B cell (primary cell): ENCODE data around the gene ZNF408. TPM values are rescaled to one million over a fixed set of nuclear protein-coding genes. Genes with fewer than 3 reads are reported as not detected.

Experiments used
- ATAC-seq: fragments of 200-7000 bp; cut with Tn5 transposase; one replicate; pipeline ENCODE4 v1.10.0; 2021; ENCODE audit warnings: low read depth, mild to moderate bottlenecking, moderate number of reproducible peaks, moderate library complexity
- CTCF ChIA-PET: fragments of 350-600 bp; sonication (Branson Sonifier 250); formaldehyde crosslinking; loops from one replicate; lab custom pipeline; 2021; ENCODE audit warnings: antibody characterized with exemption, inconsistent platforms; lab: Charles Lee
- POLR2A ChIA-PET: fragments of 350-600 bp; sonication (Branson Sonifier 250); formaldehyde crosslinking; loops from one replicate; lab custom pipeline; 2021; ENCODE audit warnings: antibody characterized with exemption; lab: Charles Lee
- DNase-seq: peaks from one replicate; pipeline ENCODE4 v3.0.0; 2013
- H2AFZ ChIP-seq: 2 replicates; pipeline ENCODE4 v1.6.1; 2012; ENCODE audit warnings: mild to moderate bottlenecking, low read depth, low read length; ENCODE audit not compliant: insufficient read depth, poor library complexity, severe bottlenecking
- H3K27ac ChIP-seq, 2 donors: 1 replicate in 1 of 2; 2 replicates in 1 of 2; pipeline ENCODE4 v1.5.1; 2012 to 2013; ENCODE audit warnings: low read length in 2 of 2, mild to moderate bottlenecking in 2 of 2, moderate library complexity in 1 of 2
- H3K27me3 ChIP-seq, 4 experiments: fragments of 200-600 bp in 1 of 4; sonication (generic) in 1 of 4; replicated peaks in 1 of 4; 1 replicate in 2 of 4; 2 replicates in 2 of 4; pipeline versions ENCODE4 v1.6.1 to v1.7.0; 2013 to 2016; ENCODE audit warnings: low read length in 3 of 4, mild to moderate bottlenecking in 2 of 4, mixed read lengths in 1 of 4, moderate library complexity in 1 of 4; ENCODE audit not compliant: insufficient read depth in 4 of 4, control insufficient read depth in 3 of 4; ENCODE audit errors: control extremely low read depth in 1 of 4
- H3K36me3 ChIP-seq, 2 experiments: replicated peaks in 1 of 2; 1 replicate in 1 of 2; 2 replicates in 1 of 2; pipeline versions ENCODE4 v1.6.1 to v1.7.1; 2013; ENCODE audit warnings: low read length in 1 of 2; ENCODE audit not compliant: insufficient read depth in 2 of 2, control insufficient read depth in 1 of 2; ENCODE audit errors: control extremely low read depth in 1 of 2, extremely low read depth in 1 of 2
- H3K4me1 ChIP-seq, 2 donors: fragments of 200-600 bp in 1 of 2; sonication (generic) in 1 of 2; 1 replicate in 1 of 2; 2 replicates in 1 of 2; pipeline versions ENCODE4 v1.5.1 to v1.6.1; 2013 to 2017; ENCODE audit warnings: low read length in 2 of 2; ENCODE audit not compliant: control insufficient read depth in 2 of 2, insufficient read depth in 2 of 2
- H3K4me2 ChIP-seq: replicated peaks from 2 replicates; pipeline ENCODE3; 2012; ENCODE audit warnings: mild to moderate bottlenecking, low read depth, low read length; ENCODE audit not compliant: poor library complexity, severe bottlenecking
- H3K4me3 ChIP-seq, 5 experiments: fragments of 200-600 bp in 1 of 5; sonication (generic) in 1 of 5; 1 replicate in 3 of 5; 2 replicates in 2 of 5; pipeline versions ENCODE4 v1.5.1 to v1.7.0; 2011 to 2016; ENCODE audit warnings: low read length in 4 of 5, mild to moderate bottlenecking in 4 of 5, low read depth in 2 of 5, control low read depth in 1 of 5, moderate library complexity in 1 of 5; ENCODE audit not compliant: insufficient read depth in 1 of 5; ENCODE audit errors: control extremely low read depth in 1 of 5, extremely low read depth in 1 of 5
- H3K79me2 ChIP-seq: fragments of 200-600 bp; sonication (generic); one replicate; pipeline ENCODE4 v1.6.0; 2016; ENCODE audit warnings: low read length; ENCODE audit not compliant: control insufficient read depth, insufficient read depth
- H3K9ac ChIP-seq: fragments of 200-600 bp; sonication (generic); 2 replicates; pipeline ENCODE4 v1.6.1; 2017; ENCODE audit warnings: mild to moderate bottlenecking, low read length, moderate library complexity
- H3K9me3 ChIP-seq, 3 donors: one replicate each; pipeline versions ENCODE4 v1.6.1 to v1.7.1; 2013; ENCODE audit warnings: low read length in 2 of 3; ENCODE audit not compliant: control insufficient read depth in 2 of 3, insufficient read depth in 1 of 3; ENCODE audit errors: control extremely low read depth in 1 of 3
- H4K20me1 ChIP-seq: 2 replicates; pipeline ENCODE4 v1.6.0; 2012; ENCODE audit warnings: mild to moderate bottlenecking, low read length; ENCODE audit not compliant: insufficient read depth, control insufficient read depth, poor library complexity, severe bottlenecking
- H3K27ac Mint-ChIP-seq: one replicate; pipeline ENCODE4 v1.8.0; 2021; ENCODE audit warnings: mixed read lengths
- H3K27me3 Mint-ChIP-seq: one replicate; pipeline ENCODE4 v1.8.0; 2021; ENCODE audit warnings: mixed read lengths
- H3K4me1 Mint-ChIP-seq: one replicate; pipeline ENCODE4 v1.8.0; 2021; ENCODE audit warnings: mixed read lengths
- H3K4me3 Mint-ChIP-seq: one replicate; pipeline ENCODE4 v1.8.0; 2021; ENCODE audit warnings: mixed read lengths
- H3K9me3 Mint-ChIP-seq: one replicate; pipeline ENCODE4 v1.8.0; 2022; ENCODE audit warnings: mixed read lengths; ENCODE audit not compliant: insufficient read depth
- EZH2 ChIP-seq: IDR thresholded peaks from 2 replicates; pipeline ENCODE4 v1.6.1; 2012; ENCODE audit warnings: borderline replicate concordance, low read depth, mild to moderate bottlenecking, moderate library complexity, low read length; ENCODE audit not compliant: insufficient read depth, poor library complexity, severe bottlenecking
- WGBS: methylation state at CpG from one replicate; pipeline ENCODE4 v1.1.5; 2013; ENCODE audit warnings: missing lambda C conversion rate; ENCODE audit not compliant: insufficient coverage; 5-methylcytosine and 5-hydroxymethylcytosine counted together
- intact Hi-C: fragments of 100-400 bp; cut with micrococcal nuclease; formaldehyde crosslinking; loops from one replicate; pipeline ENCODE4 v1.10.0; 2022
- polyA plus RNA-seq: library from polyadenylated mRNA; depleted of rRNA; stranded (reverse); fragments of >200 nt; gene quantifications from 2 replicates; pipeline ENCODE4 v1.2.3, GENCODE V29; 2012
- total RNA-seq, 2 donors: library from RNA; stranded (reverse); fragments of 120-200 nt in 1 of 2; gene quantifications; 1 replicate in 1 of 2; 2 replicates in 1 of 2; pipeline versions ENCODE4 v1.2.3 to v1.2.4, GENCODE V29; 2013 to 2022
- TF ChIP-seq, protein P1 (sequence below): fragments of 200-600 bp; IDR thresholded peaks from one replicate; pipeline ENCODE4 v1.8.0; 2022; ENCODE audit warnings: antibody characterized with exemption, mild to moderate bottlenecking

ZNF408 gene
- total and polyA plus RNA-seq, 2 donors (not counting 1 experiment from before 2014, with no cell fraction given): 8.3 to 22.3 TPM

DNA sequence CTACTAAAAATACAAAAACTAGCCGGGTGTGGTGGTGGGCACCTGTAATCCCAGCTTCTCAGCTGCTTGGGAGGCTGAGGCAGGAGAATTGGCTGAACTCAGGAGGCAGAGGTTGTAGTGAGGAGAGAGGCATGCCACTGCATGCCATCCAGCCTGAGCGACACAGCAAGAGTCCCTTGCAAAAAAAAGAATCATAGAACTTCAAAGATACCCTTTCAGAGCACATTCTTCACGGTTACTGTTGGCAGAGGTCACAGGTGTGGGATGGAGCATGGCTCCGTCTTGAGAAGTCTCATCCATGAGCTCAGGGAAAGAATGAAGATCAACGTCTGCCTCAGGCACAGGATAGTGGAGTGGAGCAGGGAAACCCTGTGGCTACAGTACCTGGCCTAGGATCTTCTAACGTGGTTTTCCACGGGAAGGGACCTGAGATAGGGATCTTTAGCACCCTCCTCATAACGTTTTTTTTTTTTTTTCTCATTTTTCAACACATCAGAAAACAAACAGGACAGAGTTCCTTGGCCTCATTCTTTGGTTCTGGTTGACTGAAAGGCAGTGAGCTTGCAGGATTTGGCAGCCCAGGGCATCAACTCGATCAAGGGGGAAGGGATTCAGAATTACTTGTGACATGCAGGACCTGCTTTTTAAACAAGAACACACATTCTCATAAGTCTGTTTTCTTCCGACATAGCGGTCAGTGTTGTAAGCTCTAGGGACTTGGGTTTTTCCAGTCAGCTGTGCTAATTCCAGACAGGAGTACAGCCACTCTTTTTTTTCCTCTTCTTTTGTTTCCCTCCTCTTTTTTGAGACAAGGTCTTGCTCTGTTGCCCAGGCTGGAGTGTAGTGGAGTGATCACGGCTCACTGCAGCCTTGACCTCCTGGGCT is 41.0 kb downstream of the ZNF408 start:
- H3K4me1 Mint-ChIP-seq: no peaks in the 10 kb centered on the region
- H3K27ac ChIP-seq: no peak overlapping the region
- no peak for TF ChIP-seq EZH2
- TF ChIP-seq, protein P1, sequence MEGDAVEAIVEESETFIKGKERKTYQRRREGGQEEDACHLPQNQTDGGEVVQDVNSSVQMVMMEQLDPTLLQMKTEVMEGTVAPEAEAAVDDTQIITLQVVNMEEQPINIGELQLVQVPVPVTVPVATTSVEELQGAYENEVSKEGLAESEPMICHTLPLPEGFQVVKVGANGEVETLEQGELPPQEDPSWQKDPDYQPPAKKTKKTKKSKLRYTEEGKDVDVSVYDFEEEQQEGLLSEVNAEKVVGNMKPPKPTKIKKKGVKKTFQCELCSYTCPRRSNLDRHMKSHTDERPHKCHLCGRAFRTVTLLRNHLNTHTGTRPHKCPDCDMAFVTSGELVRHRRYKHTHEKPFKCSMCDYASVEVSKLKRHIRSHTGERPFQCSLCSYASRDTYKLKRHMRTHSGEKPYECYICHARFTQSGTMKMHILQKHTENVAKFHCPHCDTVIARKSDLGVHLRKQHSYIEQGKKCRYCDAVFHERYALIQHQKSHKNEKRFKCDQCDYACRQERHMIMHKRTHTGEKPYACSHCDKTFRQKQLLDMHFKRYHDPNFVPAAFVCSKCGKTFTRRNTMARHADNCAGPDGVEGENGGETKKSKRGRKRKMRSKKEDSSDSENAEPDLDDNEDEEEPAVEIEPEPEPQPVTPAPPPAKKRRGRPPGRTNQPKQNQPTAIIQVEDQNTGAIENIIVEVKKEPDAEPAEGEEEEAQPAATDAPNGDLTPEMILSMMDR: no peak
- H3K9ac ChIP-seq: no peak overlapping the region
- ATAC-seq (no peak), DNase-seq (no peak)
- no peak overlapping the region for H3K4me3 Mint-ChIP-seq
- H3K4me3 ChIP-seq: no peak overlapping the region
- H4K20me1 ChIP-seq: no peaks in the 10 kb centered on the region
- H3K27ac Mint-ChIP-seq: no peak overlapping the region
- no peaks in the 10 kb centered on the region for H3K9me3 Mint-ChIP-seq
- H3K27me3 ChIP-seq: no peaks in the 10 kb centered on the region
- H3K27me3 Mint-ChIP-seq: no peaks in the 10 kb centered on the region
- H3K36me3 ChIP-seq: peaks cover 2 to 42% of the 10 kb centered on the region in 2 experiments
- H2AFZ ChIP-seq: no peak overlapping the region
- 96% methylated on average over 3 of the region's 12 CpGs for WGBS
- intact Hi-C loops: no loop called here
- ChIA-PET POLR2A (no interaction called here), CTCF (interaction anchor here (0.7 kb wide), 1 partner anchor 9 kb away, joined by 3 read pairs; no protein-coding TSS in a partner anchor)
- no peaks in the 10 kb centered on the region for H3K79me2 ChIP-seq
- no peak overlapping the region for H3K4me2 ChIP-seq
- no peaks in the 10 kb centered on the region for H3K4me1 ChIP-seq
- no peaks in the 10 kb centered on the region for H3K9me3 ChIP-seq

DNA sequence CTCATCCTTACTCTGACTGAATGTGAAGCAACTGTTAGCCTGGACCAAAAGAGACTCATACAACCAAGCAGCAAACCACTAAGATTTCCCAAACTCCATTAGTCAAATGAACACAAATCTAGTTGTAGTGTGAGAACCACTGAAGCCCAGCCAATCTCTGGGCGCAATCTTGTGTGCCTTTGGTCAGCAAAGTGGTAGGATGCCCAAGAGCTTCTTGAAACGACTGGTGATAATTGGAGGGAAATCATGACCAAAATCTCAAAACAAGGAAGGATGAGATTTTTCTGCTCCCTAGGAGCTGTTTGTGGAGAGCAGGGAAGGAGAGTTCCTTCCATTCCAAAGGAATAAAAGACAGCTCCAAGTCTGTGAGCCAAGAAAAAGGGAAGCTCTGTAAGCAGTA is 42.2 kb downstream of the ZNF408 start:
- no peak overlapping the region for H3K27ac Mint-ChIP-seq
- TF ChIP-seq, protein P1: no peak
- no peak for TF ChIP-seq EZH2
- H4K20me1 ChIP-seq: no peaks in the 10 kb centered on the region
- H2AFZ ChIP-seq: no peak overlapping the region
- POLR2A ChIA-PET: no interaction called here
- ATAC-seq (no peak), DNase-seq (no peak)
- intact Hi-C loops: no loop called here
- H3K9ac ChIP-seq: no peak overlapping the region
- H3K27ac ChIP-seq: no peak overlapping the region
- no peaks in the 10 kb centered on the region for H3K4me1 ChIP-seq
- H3K9me3 ChIP-seq: no peaks in the 10 kb centered on the region
- no peak overlapping the region for H3K4me2 ChIP-seq
- no peaks in the 10 kb centered on the region for H3K79me2 ChIP-seq
- H3K4me3 ChIP-seq: no peak overlapping the region
- no peak overlapping the region for H3K4me3 Mint-ChIP-seq
- H3K36me3 ChIP-seq: peaks cover 2 to 46% of the 10 kb centered on the region in 2 experiments
- H3K4me1 Mint-ChIP-seq: no peaks in the 10 kb centered on the region
- H3K27me3 ChIP-seq: no peaks in the 10 kb centered on the region
- WGBS: 88% methylated on average over 1 of the region's 2 CpGs
- no peaks in the 10 kb centered on the region for H3K27me3 Mint-ChIP-seq
- CTCF ChIA-PET: no interaction called here
- no peaks in the 10 kb centered on the region for H3K9me3 Mint-ChIP-seq
